Right renal cortex interstitium (tissue), 3 donors: ENCODE measurements around the gene DGKI. TPM values are rescaled to one million over a fixed set of nuclear protein-coding genes. Genes with fewer than 3 reads are reported as not detected.

Experiments
- DNase-seq, 3 donors: peaks; one replicate each; pipeline ENCODE4 v3.0.0-alpha.2; 2013; ENCODE audit warnings: low read depth in 3 of 3, low spot score in 2 of 3
- polyA plus RNA-seq, 3 donors: library from polyadenylated mRNA; unstranded; fragments of 120-200 nt; gene quantifications; one replicate each; pipeline ENCODE4 v1.2.1, GENCODE V29; 2013; ENCODE audit not compliant: insufficient read length in 3 of 3

DGKI gene
- polyA plus RNA-seq, 3 donors, result 1.4 to 1.9 (median 1.8) TPM

- DNase-seq, result no peak
Measured at GRCh38 chr7:137572056-137572784, 274.6 kb downstream of the DGKI start.

DNA sequence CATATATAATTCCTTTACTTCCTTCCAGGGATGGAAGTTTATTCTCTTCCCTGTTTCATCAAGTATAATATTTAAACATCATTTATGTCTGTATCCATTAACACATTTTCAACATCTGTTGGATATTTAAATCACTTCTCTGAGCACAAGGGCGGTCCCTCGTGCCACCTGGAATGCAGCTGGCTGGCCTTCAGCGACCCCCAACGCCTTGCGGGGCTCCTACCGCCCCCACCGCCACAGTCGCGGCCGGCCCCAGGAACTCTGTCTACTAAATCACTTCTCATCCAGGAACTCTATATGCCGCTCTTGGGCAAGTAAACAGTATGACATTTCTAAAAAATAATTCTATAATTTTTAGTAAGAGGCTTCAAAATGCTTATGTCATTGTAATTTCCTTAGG lies 282.1 kb downstream of the DGKI start:
- DNase-seq, result no peak

- no peak for DNase-seq
Measured at GRCh38 chr7:137563981-137564380, 282.8 kb downstream of the DGKI start.

DNA sequence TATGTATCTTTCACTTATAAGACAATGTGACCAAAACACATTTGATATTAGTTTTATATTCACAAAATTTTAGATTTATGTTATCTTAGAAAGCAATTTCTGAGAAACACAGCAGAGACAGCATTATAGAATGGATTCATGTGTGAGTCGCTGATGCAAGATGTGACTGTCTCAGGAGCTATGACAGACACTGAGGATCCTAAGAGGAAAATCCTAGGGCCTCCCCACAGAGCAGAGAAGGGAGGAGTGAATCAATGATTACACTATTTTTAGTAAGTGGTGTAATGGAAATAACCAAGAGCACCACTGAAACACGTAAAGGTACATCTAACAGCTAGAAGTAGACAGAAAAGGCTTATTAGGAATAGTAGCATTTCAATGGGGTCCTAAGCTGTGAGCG lies 299.3 kb downstream of the DGKI start:
- no peak for DNase-seq

DNA sequence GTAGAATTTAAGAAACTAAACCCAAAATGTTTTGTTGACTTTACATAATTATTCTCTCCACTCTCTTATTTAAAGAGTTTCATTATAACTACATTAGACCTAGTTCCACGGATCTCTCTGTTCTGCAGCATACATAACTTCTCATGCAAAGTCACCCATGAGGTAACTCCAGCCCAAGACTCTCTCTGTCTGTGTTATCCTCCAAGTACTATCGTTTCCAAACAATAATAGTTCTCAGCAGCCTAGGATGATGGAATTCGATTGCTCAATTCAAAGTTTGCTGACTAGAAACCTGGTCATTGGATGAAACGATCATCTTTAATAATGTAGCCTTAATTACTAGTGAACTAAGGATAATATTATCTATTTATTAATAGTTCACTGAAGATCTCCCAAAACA lies 300.1 kb downstream of the DGKI start:
- DNase-seq, result no peak

DNA sequence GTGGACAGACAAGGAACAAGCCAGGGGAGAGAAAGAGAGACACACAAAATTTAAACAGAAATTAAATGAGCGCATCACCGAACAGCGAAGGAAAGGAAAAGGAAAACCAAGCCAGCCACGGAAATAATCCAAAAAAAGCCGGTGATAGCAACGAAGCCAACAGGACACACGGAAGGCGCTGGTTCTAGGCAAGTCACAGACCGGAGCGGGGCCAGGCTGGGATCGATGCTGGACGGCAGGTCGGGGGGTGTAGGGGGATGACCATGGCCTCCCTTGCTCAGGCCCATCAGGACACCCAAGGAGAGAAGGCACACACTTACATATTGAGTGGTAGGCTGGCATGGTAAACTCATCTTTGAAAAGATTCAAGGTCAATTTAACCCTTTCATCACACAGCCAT lies 300.8 kb downstream of the DGKI start:
- no peak for DNase-seq

DNA sequence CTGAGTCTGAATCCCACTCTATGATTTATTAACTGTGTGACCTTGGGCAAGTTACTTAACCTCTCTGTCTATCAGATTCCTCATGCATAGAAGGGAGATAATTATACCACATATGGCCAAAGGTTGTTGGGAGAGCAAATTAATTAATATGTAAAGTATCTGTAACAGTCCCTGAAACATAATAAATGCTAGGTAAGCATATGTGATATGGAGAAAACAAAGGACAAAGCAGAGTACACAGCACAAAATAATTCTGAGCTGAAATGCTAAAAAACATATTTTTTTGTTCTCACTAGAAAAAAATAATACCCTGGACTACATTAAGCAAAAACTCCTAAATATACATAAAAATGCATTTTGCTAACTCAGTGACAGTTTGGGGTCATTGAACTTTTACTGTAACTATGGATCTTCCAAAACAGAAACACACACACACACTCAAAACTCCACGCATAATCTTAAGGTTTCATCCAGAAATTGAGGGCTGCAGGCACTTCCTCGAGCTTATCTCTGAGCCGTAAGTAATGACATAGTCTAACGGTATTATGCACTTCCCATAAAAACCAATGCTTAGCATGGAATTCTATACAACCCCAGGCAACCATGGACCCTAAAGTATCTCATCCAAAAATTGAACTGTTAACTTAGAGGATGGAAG lies 301.6 kb downstream of the DGKI start:
- DNase-seq, result no peak

DNA sequence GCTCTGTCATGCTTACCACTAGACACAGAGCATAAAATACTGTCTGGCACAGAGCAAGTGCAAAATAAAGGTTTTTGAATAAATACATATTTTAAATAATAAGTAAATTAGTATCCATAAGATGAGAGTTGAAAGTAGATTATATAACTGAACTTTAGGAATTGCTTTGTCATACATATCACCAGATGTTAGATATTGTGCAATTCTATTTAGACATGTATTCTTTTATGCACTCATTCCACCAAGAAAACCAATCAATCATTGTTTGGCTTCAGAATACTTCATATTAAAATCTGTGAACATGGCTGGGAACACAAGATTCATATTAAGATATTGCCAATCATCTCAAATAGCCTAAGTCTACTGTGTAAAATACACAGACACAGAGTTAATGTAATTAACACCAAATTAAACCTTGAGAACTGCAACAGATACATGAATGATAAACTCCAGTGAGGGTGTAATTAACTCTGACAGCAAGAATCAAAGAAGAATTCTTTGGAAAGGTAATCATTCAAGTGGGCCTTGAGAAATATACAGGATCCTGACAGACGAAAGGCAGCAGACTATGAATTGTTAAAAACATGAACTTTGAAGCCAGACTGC lies 302.2 kb downstream of the DGKI start:
- DNase-seq, result no peak

GRCh38 chr7:137539111-137539715 lies 307.6 kb downstream of the DGKI start:
- DNase-seq, result no peak

DNA sequence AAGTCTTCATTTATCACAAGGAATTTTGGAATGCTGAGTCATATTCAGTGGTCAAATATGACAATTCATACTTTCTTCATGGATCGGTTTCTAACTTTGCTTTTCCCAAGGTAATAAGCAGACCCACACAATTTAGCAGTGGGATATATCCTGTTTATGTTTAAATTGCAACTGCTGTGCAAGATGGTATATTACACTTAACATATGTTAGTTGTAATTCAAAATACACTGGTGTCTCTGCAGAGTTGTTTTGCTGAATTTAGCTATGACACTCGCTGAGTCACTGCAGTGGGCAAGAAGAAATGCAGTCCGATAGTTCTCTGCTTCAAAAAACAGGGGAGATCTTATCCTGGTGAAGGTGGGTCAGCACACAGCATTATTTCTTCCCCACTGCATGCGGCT lies 308.4 kb downstream of the DGKI start:
- no peak for DNase-seq

DNA sequence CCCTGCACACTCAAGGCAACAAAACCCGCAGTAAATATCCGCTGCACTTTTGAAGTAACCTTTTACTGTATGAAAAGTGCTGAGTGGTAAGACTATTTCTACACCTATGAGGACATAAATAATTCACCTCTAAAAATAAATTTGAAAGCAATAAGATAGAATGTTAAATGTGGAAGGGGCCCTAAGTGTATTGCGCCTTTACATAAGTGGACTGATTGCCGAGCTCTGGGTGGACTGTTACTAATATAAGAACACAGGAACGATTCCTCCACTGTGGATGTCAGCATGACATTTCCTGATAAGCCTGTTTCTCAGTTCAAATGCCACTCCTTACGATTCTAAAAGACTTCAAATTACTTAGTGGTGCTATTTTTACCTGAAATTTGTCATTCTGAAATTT lies 311.2 kb downstream of the DGKI start:
- DNase-seq, result no peak

DNA sequence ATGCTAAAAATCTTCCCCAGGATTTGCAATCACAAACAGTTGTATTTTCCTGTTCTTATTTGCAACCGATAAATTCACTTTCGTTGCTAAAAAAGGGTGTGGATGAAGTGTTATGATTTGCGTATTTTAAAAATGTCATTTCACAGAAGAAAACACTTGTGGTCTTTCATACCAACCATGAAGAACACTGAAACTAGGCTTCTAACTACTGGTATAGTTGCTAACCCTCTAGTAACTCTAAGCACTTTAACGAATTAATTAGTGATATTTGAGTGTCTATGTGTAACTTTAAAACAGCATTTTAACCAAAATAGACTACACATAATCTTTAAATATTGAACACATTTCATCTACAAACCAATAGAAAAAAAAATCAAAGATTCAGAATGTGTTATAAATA lies 315.1 kb downstream of the DGKI start:
- no peak for DNase-seq

- DNase-seq, result no peak
Measured at GRCh38 chr7:137527634-137528033, 319.1 kb downstream of the DGKI start.

DNA sequence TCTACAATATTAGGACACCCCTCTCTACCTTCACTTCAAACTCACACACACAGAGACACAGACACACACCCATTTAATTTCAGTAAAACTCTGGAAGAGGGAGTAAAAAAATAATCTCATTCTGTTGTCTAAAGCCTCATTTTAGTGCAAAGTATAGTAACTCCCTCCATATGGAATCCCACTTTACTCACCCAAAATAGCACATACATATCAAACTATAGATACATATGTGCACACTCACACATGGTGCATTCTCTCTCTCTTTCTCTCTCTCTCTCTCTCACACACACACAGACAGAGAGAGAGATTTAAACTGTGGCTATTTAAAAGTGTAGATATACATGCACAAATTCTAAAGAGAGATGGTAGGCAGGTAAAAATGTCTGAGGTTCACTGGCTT lies 323.6 kb downstream of the DGKI start:
- no peak for DNase-seq

- DNase-seq, result no peak
Measured at GRCh38 chr7:137521451-137521850, 325.3 kb downstream of the DGKI start.

- DNase-seq, result no peak
Measured at GRCh38 chr7:137519947-137520346, 326.8 kb downstream of the DGKI start.

DNA sequence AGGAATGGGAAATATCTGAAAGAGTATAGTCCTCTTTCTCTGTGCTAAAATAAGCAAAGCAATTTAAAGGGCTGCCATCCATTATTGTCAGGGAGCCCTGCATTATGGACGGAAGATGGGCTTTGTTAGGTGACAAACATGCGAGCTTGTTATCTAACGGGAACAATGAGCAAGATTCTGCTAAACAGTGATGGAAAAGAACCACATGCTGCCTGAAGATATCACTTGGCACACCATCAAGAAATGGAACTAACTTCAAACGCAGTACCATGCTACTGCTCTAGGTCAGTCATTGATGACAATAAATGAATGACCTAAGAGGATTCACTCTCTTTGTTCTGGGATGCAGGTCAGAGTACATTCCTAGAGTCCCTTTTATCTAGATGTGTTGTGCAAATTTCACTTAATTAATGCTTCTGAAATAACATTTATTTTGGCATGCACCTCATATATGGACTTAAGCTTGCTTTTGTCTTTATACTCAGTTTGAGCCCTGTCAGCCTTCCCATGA lies 327.5 kb downstream of the DGKI start:
- no peak for DNase-seq

DNA sequence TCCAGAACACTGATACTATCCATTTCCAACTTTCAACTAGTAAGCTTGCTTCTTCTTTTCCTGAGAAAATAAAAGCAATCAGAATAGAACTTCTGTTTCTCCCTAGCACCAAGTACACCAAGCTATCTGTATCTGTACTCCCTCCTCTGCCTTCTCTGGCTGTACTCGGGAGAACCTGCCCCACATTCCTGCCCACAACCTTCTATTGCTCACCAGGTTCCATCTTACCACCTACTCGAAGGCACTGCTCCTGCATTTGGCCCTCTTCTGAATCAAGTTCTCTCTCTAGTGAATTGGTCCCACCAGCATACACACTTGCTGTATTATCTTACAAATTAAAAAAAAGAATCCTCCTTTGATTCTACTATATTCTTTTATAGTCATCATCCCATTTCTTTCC lies 333.7 kb downstream of the DGKI start:
- DNase-seq, result no peak

- no peak for DNase-seq
Measured at GRCh38 chr7:137507096-137507495, 339.7 kb downstream of the DGKI start.

DNA sequence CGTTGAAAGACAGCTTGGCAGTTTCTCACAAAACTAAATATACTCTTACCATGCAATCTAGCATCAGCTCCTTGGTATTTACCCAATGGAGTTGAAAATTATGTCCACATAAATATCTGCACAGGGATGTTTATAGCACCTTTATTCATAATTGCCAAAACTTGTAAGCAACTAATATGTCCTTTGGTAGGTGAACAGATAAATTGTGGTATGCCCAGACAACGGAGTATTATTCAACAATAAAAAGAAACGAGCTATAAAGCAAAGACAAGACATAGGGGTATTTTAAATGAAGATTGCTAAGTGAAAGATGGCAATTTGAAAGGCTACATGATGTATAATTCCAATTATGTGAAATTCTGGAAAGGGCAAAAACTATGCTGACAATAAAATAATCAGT lies 340.7 kb downstream of the DGKI start:
- no peak for DNase-seq

DNA sequence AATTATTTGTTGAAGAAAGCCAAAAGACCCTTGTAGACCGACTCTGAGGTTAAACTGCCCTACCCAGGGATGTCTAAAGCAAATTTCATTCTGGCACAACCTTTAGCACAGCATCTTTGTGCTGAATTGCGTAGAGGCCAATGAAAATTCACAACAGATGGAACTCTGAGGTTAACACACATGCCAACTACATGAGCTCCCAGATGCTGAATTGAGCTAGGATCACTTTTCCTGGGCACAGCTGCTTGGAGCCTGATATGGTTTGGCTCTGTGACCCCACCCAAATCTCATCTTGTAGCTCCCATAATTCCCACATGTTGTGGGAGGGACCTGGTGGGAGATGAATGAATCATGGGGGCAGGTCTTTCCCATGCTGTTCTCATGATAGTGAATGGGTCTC lies 345.2 kb downstream of the DGKI start:
- DNase-seq, result no peak

DNA sequence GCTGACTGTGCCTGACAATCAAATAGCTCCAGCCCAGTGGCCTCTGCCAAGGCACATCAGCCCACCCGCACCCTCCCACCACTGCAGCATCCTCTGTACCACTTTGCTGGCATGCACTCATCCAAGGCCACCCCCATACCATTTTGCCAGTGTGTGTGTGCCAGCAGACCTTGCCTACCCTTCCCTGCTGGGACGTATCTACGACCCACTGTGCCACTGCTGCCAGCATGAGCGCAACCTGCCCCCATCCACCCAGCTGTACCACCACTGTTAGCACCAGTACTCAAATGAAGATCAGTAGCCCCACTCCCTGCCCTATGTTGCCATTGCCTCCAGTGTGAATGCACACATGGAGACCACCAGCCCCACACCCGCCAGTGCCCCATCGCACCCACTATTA lies 353.9 kb downstream of the DGKI start:
- no peak for DNase-seq
